ENCODE measurements around the gene INTS1.

- TF ChIP-seq CTCF (IDR thresholded peaks at IDR 0.05) (no peak), POLR2AphosphoS5 (IDR thresholded peaks at IDR 0.05) (no peak)
These were observed 33.3 kb downstream of the INTS1 start for GRCh38 chr7:1470901-1471300.

All from sigmoid colon (tissue), 4 donors.